Measurements from ENCODE around the gene REXO1.

DNA sequence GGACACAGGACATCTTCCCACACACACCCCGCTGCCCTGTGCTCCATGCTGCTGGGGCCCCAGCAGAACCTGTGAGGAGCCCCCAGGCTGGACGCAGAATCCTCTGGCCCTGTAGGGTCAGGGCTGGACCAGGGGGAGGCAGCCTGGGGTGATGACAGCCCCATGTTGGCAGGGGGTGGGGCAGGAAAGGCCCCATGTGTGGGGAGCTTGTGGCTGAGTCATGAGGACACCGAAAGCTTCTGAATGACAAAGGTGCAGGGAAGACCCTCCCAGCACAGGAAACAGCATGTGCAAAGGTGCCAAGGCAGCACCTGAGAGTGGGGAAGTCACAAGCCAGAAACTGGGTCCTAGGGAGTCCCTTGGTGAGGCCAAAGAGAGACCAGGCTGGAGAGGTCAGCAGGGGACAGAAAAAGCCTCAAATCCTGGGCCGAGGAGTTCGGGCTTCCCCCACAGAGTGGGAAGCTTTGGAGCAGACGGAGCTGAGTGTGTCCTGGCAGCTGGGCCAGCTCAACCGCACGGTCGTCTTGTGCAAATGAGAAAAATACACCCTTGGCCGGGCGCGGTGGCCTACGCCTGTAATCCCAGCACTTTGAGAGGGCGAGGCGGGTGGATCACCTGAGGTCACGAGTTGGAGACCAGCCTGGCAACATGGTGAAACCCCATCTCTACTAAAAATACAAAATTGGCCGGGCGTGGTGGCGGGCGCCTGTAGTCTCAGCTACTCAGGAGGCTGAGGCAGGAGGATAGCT, 53.7 kb downstream of the REXO1 start:
- TF ChIP-seq, protein P1, sequence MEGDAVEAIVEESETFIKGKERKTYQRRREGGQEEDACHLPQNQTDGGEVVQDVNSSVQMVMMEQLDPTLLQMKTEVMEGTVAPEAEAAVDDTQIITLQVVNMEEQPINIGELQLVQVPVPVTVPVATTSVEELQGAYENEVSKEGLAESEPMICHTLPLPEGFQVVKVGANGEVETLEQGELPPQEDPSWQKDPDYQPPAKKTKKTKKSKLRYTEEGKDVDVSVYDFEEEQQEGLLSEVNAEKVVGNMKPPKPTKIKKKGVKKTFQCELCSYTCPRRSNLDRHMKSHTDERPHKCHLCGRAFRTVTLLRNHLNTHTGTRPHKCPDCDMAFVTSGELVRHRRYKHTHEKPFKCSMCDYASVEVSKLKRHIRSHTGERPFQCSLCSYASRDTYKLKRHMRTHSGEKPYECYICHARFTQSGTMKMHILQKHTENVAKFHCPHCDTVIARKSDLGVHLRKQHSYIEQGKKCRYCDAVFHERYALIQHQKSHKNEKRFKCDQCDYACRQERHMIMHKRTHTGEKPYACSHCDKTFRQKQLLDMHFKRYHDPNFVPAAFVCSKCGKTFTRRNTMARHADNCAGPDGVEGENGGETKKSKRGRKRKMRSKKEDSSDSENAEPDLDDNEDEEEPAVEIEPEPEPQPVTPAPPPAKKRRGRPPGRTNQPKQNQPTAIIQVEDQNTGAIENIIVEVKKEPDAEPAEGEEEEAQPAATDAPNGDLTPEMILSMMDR (IDR thresholded peaks at IDR 0.05; ENCODE audit: borderline replicate concordance, extremely low read depth, low read length, poor library complexity, severe bottlenecking): no peak
- TF ChIP-seq EZH2 (IDR thresholded peaks at IDR 0.05; ENCODE audit: borderline replicate concordance, low read depth, low read length, severe bottlenecking): no peak
